ENCODE data around the gene RHBDD2.
"Not testable (repeated sequence)": the region's sequence is repeated elsewhere in the genome, so short reads cannot be mapped to it uniquely, and the experiment has no call there.

Gene RHBDD2

GRCh38 chr7:75866489-75867389 is 12.1 kb upstream of the RHBDD2 start:
- DNase-seq: no peak

GRCh38 chr7:75867390-75867717 is 11.5 kb upstream of the RHBDD2 start:
- DNase-seq: no peak

GRCh38 chr7:75868153-75868552 is 10.7 kb upstream of the RHBDD2 start:
- no peak for DNase-seq

- no peak for DNase-seq
Measured at GRCh38 chr7:75869776-75870379, 9.0 kb upstream of the RHBDD2 start.

GRCh38 chr7:75870557-75871161 is 8.2 kb upstream of the RHBDD2 start:
- DNase-seq: no peak

GRCh38 chr7:75872073-75872782 is 6.6 kb upstream of the RHBDD2 start:
- DNase-seq: no peak

GRCh38 chr7:75874180-75874579 is 4.7 kb upstream of the RHBDD2 start:
- not testable (repeated sequence) for DNase-seq

GRCh38 chr7:75875113-75876080 is 3.4 kb upstream of the RHBDD2 start:
- DNase-seq: no peak

- no peak for DNase-seq
Measured at GRCh38 chr7:75876126-75876881, 2.5 kb upstream of the RHBDD2 start.

GRCh38 chr7:75878312-75878768 is 494 bp upstream of the RHBDD2 start:
- DNase-seq: no peak

GRCh38 chr7:75879771-75880184 is 944 bp downstream of the RHBDD2 start:
- no peak for DNase-seq

GRCh38 chr7:75880242-75880641 is 1.4 kb downstream of the RHBDD2 start:
- DNase-seq: no peak

GRCh38 chr7:75881436-75882095 is 2.7 kb downstream of the RHBDD2 start:
- no peak for DNase-seq

- DNase-seq: not testable (repeated sequence)
Measured at GRCh38 chr7:75883265-75883824, 4.5 kb downstream of the RHBDD2 start.

GRCh38 chr7:75884476-75884875 is 5.6 kb downstream of the RHBDD2 start:
- no peak for DNase-seq

- DNase-seq: no peak
Measured at GRCh38 chr7:75885036-75885435, 6.2 kb downstream of the RHBDD2 start.

- DNase-seq: no peak
Measured at GRCh38 chr7:75887669-75888369, 9.0 kb downstream of the RHBDD2 start.

- DNase-seq: no peak
Measured at GRCh38 chr7:75888464-75889222, 9.8 kb downstream of the RHBDD2 start.

Measured in right forelimb (tissue), 1 donor.